HG03159 (cell line): ENCODE data around the gene CACNA1G.

Source experiments
- ATAC-seq: cut with Tn5 transposase; IDR thresholded peaks from one replicate; pipeline ENCODE4 v1.9.1; 2021; ENCODE audit warnings: mild to moderate bottlenecking, moderate library complexity; ENCODE audit not compliant: unreplicated experiment

The CACNA1G gene

DNA sequence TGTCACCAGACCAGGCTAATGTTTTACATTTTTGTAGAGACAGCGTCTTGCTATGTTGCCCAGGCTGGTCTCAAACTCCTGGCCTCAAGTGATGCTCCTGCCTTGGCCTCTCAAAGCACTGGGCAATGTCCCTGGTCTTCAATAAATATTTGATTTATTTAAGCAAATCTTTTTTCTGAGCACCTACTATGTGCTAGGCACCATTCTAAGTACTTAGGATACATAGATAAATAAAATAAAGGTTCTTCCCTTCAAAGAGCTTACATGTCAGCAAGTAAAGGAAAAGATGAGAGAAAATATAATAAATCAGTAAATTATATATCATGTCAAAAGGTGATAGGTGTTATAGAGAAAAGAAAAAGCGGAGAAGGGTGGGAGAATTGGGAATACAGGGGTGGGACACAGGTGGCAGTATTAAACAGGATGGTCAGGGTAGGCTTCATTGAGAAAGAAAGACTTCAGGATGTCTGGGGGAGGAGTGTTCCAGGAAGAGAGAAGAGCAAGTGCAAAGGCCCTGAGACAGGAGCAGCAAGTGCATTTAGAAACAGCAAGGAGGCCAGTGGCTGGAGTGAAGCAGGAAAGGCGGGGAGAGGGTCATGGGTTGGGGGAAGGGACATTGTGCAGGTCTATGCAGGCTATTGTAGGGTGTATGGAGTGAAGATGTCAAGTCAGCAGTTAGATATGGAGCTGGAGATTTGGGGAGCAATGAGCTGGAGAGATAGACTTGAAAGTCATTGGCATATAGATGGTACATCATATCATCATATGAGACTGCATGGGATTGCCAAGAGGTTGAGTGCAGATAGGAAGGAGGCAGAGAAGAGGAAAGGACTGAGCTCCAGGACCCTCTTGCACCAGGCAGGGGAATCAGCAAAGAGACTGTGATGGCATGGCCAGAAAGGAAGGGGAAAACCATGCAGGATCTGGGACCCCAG is 85.5 kb downstream of the CACNA1G start:
- no peak for ATAC-seq

DNA sequence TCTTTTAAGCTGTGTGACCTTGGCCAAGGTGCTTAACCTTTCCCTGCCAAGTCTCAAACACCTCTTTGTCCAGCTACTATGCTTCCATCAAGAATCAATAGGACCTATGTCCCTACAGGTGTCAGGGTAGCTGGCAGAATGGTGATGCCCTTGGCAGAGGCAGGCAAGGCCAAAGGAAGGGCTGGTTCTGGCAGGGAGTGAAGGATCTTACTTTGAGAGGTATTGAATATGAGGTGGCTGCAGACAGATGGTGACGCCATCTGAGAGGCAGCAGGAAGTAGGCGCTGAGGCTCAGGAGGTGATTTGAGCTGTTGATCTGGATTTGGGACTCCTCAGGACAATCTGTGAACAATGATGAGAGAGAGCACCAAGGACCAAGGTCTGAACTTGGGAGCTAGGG is 86.7 kb downstream of the CACNA1G start:
- ATAC-seq, result no peak

DNA sequence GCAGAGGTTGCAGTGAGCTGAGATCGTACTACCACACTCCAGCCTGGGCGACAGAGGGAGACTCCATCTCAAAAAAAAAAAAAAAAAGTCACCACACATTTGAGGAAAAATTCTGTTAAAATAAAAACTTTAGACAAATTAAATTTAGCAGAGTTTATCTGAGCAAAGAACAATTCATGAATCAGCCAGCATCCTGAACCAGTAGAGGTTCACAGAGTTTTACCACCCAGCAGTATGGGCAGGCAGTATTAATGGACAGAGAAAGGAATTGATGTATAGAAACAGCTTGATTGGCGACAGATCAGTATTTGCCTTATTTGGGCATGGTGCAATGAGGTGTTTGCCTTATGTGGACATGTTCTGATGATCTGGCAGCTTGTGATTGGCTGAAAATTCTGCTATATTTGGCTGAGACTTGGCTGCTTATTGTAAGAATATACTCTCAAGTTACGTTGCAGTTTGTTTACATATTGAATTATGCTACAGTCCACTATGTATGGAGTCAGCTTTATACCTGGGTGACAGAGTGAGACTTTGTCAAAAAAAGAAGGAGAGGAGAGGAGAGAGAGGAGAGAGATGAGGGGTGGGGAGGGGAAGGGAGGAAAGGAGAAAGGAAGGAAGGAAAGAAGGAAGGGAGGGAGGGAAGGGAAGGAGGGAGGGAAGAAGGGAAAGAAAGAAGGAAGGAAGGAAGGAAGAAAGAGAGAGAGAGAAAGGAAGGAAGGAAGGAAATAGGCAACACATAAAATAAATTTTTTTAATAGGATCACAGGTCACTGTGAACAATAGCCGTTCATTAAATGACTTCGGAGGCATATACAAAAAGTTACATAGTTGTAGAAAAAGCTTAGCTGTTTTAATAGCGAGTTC is 88.8 kb downstream of the CACNA1G start:
- ATAC-seq, result no peak

DNA sequence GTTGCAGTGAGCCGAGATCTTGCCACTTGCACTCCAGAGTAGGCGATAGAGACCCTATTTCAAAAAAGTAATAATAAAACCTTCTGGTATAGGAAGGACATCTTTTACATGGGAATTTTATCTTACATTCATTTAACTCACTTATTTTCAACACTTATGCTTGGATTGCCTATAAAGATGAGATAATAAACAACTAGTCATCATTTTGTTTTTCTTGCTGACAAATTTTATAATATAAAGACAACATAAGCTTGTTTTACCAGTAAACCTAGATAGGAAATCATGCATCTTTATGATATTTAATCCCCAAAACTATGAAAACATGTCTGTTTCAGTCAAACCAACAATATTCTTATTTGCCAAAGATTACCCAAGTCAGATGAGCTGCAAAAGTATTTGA is 91.1 kb downstream of the CACNA1G start:
- no peak for ATAC-seq

DNA sequence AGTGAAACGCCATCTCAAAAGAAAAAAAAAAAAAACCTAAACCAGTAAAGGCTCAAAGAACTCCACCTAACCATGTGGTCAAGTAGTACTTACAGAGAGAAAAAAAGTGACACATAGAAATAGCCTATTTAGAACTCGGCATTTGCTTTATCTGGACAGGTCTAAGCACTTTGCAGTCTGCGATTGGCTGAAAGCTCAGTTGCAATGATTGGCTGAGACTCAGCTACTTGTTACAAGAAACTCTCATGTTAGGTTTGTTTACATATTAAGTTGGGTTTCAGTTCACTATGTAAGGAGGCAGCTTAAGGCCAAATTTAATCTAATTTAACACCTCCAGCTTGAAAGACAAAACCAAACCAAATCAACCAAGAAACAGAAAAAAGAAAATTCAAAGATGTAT is 93.2 kb downstream of the CACNA1G start:
- no peak for ATAC-seq

DNA sequence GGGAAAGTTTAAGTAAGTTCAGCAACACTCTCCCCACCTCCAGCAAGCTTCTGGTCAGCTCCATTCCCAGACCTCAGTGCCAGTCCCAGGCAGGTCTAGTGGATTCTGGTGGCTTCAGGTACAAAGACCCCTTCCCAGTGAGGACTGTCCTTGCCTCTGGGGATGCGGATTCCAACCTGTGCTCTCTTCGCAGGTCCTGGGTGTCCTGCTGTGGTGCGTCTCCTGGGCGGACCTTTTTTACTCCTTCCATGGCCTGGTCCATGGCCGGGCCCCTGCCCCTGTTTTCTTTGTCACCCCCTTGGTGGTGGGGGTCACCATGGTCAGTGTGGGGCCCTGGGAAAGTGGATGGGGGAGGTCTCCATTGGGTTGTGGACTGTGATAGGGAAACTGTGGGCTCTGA is 96.0 kb downstream of the CACNA1G start:
- no peak for ATAC-seq

DNA sequence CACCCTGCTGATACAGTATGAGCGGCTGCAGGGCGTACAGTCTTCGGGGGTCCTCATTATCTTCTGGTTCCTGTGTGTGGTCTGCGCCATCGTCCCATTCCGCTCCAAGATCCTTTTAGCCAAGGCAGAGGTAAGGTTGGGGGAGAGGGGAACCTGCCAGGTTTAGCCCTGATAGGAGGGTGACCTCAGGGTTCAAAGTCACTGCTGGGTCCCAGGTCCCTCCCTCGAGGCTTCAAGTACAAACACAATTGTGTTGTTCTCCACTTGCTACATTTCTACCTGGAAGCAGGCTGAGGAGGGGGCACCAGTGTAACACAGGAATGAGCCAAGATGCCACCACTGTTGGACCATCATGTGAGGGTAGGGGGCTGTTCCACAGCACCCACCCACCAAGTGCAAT is 96.5 kb downstream of the CACNA1G start:
- ATAC-seq, result no peak

DNA sequence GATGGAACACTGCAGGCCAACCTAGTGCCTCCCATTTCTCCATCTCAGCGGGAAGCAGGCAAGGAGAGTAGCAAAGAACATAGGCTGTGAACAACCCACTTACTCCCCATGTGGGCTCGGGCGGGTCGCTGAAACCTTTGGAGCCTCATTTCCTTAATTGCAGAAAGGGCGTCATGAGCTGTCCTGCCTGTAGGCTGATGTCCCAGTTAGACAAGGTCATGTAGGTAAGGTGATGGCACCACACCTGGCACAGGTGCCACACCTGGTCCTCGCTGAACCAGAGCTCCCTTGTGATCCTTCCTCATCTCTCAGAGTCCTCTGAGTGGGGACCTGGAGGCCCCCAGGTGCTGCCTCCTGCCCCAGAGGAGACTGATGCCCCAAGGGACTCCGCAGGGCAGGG is 97.1 kb downstream of the CACNA1G start:
- ATAC-seq, result no peak

DNA sequence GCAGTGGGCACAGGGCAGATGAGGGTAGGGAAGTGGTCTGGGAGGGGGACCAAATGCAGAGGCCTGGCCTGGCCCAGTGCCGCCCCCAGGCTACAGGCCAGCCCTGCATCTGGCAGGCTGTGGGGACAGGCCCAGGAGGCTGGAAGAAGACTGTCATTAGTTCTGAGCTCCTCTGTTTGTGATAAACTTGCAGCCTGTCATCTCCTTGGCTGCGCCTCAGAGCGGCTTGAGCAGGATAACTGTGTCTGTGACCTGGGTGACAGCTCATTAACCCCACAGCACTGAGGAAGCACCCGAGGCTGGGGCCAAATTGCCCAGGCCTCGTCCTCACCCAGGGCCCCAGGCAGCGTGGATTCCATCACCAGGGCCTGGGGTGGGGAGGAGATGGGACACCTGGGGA is 98.1 kb downstream of the CACNA1G start:
- ATAC-seq, result no peak

DNA sequence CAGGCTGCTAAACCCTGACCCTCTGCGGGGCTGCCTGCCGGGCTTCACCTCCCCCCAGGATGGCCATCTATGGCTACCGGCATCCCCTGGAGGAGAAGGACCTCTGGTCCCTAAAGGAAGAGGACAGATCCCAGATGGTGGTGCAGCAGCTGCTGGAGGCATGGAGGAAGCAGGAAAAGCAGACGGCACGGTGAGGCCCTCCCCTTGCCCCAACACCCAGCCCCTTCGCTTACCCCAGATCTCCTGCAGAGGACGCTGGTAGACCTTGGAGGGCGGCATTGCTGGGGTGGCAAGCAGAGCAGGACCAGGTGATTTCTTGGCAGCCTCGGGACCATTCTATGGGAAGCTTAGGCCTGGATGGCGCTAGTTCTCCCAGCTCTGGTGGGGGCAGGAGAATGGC is 98.7 kb downstream of the CACNA1G start:
- ATAC-seq, result no peak

DNA sequence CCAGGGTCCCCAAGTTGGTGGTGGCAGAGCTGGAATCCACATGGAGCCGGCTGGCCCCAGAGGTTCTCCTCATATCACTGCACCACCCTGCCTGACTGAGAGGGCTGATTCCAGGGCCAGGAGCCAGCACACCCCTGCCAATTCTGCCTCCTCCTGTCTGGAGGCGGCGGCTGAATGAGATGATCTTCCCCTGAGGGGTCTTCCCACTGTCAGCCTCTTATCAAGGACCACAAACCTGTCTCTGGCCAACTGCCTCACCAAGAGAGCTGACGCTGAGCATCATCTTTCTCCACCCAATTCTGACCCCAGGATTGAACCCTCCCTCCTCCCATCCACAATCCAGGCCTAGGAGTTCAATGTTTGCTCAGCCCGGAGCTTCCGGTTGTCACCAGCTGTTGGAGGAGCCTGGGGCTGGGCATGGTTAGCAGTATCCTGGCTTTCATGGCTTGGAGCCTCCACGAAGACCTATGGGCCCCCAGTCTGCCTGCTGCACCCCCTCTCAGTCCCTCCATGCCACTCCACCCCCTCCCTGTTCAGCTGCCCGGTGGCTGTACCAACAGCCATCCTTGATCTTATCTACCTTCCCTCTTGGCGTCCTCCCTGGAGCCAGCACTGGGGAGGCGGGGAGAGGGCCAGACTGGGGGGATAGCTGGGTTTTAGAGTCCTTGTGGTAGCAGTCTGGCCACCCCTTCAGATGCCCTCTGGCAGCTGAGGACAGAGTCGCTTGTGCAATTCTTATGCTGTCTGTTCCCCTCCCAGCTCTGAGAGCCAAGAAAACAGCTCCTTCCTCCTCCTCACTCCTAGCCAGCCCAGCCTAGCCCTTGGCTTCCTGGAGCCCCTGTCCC is 99.7 kb downstream of the CACNA1G start:
- ATAC-seq, result no peak

DNA sequence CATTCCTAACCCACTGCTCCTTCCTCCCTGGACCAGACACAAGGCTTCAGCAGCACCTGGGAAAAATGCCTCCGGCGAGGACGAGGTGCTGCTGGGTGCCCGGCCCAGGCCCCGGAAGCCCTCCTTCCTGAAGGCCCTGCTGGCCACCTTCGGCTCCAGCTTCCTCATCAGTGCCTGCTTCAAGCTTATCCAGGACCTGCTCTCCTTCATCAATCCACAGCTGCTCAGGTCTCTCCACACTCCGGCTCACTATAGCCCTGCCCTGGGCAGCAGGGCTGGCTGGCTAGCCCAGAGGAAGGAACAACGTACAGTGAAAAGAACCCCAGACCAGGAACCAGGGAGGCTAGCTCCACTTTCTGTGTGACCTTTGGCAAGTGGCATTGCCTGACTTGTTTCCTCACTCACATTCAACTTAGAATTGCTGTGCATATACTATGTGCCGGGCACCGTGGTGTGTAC is 100.4 kb downstream of the CACNA1G start:
- no peak for ATAC-seq

DNA sequence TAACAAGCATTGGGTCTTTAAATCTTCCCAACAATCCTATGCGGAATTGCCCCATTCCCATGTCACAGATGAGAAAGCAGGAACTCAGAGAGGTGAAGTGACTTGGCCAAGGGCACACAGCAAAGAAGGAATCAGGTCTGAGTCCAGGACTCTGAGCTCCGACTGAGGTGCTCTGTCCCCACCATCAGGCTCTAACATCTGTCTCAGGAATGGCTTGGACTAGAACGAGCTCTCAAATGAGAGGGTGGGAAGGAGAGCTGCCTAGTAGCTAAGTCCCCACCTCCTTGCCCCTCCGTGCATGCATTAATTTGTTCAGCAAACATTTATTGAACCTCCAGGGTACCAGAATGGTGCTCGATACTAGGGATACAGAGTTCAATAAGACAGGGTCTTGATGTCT is 100.8 kb downstream of the CACNA1G start:
- no peak for ATAC-seq

DNA sequence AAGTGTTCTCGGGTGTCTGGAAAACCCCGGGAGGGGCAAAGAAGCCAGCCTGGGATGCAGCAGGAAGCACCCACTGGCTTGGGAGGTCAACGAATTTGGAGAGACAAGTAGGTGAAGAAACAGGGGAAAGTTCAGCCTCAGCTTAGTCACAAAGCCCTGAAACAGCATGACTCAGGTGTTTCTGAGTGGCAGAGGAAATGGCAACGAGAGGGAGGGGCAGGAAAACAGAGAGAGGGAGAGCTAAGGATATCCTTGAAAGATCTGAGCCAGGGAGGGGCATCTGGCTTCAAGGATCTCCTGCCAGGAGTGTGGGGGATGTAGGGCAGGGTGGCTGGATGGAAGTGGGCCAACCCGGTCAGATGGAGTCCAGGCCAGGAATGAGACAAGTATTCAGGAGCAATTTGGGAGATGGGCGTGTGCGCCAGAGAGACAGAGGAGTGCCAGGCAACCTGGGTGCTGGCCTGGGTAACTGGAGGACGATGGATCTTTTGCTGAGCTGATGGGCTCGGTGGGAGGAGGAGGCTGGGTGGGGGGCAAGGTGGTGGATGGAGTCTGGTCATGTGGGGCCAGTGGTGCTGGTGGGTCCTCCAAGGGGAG is 101.4 kb downstream of the CACNA1G start:
- no peak for ATAC-seq

DNA sequence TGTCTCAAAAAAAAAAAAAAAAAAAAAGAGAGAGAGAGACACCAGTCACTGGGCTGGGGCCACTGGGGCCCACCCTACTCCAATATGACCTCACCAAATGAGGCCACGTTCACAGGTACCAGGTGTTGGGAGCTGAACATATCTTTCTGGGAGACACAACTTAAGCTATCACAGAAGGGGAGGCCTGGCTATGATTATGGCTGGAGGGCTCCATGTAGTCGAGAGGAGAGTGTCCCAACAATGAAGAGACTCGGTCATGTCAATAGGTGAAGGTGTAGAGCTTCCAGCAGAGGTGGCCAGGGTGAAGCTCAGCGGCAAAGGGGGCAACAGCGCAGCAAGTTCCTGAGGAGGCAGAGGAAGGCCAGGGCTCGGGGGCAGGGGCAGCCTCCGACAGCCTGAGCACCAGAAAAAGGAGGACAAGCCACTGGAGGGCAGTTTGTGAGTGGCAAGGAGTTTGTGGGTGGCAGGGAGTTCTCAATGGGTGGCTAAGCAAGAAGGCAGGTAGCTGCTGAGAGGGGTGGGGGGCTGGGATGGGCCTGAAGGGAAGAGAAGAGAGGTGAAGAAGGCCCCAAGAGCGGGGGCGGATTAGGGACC is 102.2 kb downstream of the CACNA1G start:
- ATAC-seq, result no peak

DNA sequence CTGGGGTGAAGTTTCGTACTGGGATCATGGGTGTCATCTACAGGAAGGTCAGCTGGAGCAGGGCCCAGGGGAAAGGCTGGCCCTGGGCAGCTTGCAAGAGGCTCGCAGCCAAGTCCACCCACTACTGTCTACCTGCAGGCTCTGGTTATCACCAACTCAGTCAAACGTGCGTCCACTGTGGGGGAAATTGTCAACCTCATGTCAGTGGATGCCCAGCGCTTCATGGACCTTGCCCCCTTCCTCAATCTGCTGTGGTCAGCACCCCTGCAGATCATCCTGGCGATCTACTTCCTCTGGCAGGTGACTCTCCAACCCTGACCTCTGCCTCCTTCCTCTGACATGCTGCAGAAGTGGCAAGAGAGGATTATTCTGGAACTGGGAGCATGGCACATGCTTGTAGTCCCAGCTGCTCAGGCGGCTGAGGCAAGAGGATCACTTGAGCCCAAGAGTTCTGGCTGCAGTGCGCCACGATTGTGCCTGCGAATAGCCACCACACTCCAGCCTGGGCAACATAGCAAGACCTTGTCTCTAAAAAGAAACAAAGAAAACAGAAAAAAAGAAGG is 103.4 kb downstream of the CACNA1G start:
- no peak for ATAC-seq

DNA sequence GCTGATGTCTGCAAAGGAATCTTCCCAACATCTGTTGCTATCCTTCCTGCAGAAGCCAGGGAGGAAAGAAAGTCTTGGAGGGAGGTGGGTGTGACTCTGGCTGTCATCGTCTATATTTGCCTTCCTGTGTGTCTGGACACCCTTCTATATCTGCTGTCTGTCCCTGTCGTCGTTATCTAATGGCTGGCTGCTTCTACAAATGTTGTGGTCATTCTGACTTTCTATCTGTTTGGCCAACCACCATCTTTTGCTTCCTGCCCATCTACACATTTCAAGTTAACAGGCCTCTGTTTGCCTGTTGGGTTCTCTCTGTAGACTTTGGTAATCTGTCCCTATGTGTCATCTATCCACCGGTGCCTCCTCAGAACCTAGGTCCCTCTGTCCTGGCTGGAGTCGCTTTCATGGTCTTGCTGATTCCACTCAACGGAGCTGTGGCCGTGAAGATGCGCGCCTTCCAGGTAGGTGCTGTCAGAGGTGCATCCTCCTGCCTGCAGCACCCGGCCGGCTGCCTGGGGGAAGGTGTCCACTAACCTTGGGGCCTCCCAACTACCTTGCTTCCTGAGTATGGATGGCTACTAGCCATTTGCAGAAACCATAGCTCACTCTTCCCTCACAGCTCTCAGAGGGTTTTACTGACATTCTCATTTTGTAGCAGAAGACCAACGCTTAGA is 104.4 kb downstream of the CACNA1G start:
- ATAC-seq, result no peak

DNA sequence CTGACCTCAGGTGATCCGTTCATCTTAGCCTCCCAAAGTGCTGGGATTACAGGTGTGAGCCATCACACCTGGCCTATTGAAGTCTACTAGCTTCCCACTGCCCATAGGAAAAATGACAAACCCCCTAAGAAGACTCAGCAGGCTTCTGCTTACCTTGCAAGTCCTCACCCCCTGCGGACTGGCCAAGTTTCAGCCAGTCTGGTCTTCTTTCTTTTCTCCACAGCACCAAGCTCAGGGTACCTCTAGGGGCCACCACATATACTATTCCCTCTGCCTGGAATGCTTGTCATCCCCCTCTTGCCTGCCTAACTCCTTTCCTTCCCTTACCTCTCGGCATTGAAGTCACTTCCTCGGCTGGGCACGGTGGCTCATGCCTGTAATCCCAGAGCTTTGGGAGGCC is 105.3 kb downstream of the CACNA1G start:
- ATAC-seq, result no peak

DNA sequence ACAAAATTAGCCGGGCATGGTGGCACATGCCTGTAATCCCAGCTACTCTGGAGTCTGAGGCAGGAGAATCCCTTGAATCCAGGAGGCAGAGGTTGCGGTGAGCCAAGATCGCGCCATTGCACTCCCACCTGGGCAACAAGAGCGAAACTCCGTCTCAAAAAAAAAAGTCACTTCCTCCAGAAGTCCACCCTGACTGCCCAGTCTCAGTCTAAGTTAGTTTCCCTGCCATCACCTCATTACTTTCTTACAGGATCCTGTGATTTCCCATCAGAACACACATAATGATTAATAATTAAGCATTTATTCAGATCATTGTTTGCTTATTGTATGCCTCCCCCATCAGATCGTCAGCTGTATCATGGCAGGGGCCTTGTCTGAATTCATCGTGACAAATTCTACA is 105.8 kb downstream of the CACNA1G start:
- no peak for ATAC-seq
